GM18868 (cell line): Measurements from ENCODE around the gene MBTPS1.
A peak's percentile ranks its signal among the peaks of the same experiment; 100 is the strongest.

ENCODE experiments used
- ATAC-seq: cut with Tn5 transposase; IDR thresholded peaks from one replicate; pipeline ENCODE4 v1.9.1; 2021; ENCODE audit warnings: mild to moderate bottlenecking, moderate library complexity; ENCODE audit not compliant: unreplicated experiment

The MBTPS1 gene

GRCh38 chr16:84014570-84015327 is 102.0 kb downstream of the MBTPS1 start:
- no peak for ATAC-seq

DNA sequence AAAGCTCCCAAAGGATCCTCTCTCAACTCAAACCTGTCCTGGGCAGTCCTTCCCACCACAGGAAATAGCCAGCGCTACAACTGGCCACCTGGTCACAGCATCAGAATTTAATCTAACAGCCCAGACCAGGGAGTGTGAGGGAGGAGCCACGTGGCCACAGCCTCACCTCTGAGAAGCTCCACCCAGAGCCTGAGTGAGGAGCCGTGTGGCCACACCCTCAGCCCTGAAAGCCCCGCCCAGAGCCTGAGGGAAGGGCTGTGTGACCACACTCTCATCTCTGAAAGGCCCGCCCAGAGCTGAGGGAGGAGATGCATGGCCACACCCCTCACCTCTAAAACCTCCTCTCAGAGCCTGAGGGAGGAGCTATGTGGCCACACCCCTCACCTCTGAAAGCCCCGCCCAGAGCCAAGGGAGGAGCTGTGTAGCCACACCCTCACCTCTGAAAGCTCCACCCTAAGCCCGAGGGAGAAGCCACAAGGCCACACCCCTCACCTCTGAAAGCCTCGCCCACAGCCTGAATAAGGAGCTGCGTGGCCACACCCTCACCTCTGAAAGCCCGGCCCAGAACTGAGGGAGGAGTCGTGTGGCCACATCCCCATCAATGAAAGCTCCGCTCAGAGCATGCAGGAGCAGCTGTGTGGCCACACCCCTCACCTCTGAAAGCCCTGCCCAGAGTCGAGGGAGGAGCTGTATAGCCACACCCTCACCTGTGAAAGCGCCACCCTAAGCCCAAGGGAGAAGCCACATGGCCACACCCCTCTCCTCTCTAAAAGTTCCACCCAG is 102.8 kb downstream of the MBTPS1 start:
- ATAC-seq = peak; percentile 79

GRCh38 chr16:84009282-84009681 is 107.5 kb downstream of the MBTPS1 start:
- ATAC-seq = no peak

GRCh38 chr16:84007965-84008364 is 108.8 kb downstream of the MBTPS1 start:
- ATAC-seq = no peak

DNA sequence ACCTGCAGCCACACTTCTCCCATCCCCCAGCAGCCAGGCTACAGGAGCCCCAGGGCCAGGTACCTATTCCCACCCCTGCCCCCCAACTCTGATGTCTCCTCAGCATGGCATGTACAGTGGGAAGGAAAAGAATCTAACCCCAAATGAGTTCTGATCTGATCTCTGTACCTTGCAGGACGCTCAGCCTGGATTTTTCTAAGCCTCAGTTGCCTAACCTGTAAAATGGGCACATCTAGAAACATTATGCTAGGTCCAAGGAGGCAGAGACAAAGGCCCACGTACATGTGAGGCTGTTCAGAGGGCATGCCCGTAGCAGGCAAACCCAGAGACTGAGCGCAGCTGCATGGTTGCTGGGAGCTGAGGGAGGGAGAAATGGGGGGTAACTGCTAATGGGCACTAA is 109.2 kb downstream of the MBTPS1 start:
- ATAC-seq = no peak

DNA sequence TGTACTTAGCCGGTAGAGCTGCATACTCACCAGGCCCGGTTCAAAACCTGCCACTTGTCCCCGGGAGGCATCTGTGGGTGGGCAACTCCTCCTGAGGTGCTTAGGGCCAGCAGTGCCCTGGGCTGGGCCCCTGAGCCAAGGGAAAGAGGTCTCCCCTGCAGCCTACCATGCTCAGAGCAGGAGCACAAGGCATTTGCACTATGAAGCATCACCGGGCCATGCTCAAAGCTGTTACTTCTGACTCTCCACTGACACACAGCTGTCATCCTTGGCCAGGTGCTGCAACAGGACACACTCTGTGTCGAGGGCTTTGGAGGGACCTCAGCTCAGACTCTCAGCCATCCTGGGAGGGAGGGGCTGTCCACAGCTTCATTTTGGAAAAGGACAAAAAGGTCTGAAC is 111.4 kb downstream of the MBTPS1 start:
- ATAC-seq = no peak

- no peak for ATAC-seq
These were observed 112.3 kb downstream of the MBTPS1 start for GRCh38 chr16:84004442-84004841.
